K562 (cell line): ENCODE results near the gene BHLHE40. TPM values are rescaled to one million over a fixed set of nuclear protein-coding genes. Genes with fewer than 3 reads are reported as not detected.

Experiments
- ATAC-seq: fragments of 200-7000 bp; cut with Tn5 transposase; 3 replicates; pipeline ENCODE4 v1.9.1; 2020; ENCODE audit warnings: moderate library complexity
- BruUV-seq: library from RNA; stranded (reverse); fragments of 400-500 nt; replicated peaks from 2 replicates; lab custom pipeline; 2021; lab: Mats Ljungman, UMichigan
- CTCF ChIA-PET: fragments of 300-600 bp; formaldehyde crosslinking; extraction: SDS; loops from one replicate; lab custom pipeline; 2021; ENCODE audit warnings: low intra/inter-chr PET ratio; lab: Yijun Ruan, JAX
- POLR2A ChIA-PET: fragments of 300-600, 350-650 bp; sonication (Branson Sonifier 250); formaldehyde crosslinking; extraction: SDS; loops from one replicate; lab custom pipeline; 2021; ENCODE audit warnings: antibody characterized with exemption, inconsistent platforms; lab: Yijun Ruan, JAX
- DNase-seq, 4 experiments: peaks; one replicate each; pipeline versions ENCODE4 v3.0.0 to v3.0.0-alpha.2; 2011 to 2018; ENCODE audit warnings: low spot score in 3 of 4, mixed read lengths in 3 of 4; ENCODE audit errors: extremely low read depth in 1 of 4
- FAIRE-seq: peaks from 2 replicates; lab custom pipeline; 2011; peaks lifted over from hg19 to GRCh38; lab: Jason Lieb, UNC
- H2AFZ ChIP-seq: 2 replicates; pipeline ENCODE4 v1.6.0; 2011; ENCODE audit warnings: low read depth, low read length, control low read depth, inconsistent platforms
- H3K27ac ChIP-seq: fragments of 200-600 bp; 3 replicates; pipeline ENCODE4 v1.8.0; 2011; ENCODE audit warnings: low read depth, mild to moderate bottlenecking, control low read depth, inconsistent platforms, low read length, moderate library complexity, mixed read lengths; ENCODE audit errors: extremely low read depth
- H3K27me3 ChIP-seq, 2 experiments: fragments of 300-600 bp in 1 of 2; 2 replicates in 1 of 2; 3 replicates in 1 of 2; pipeline versions ENCODE4 v1.6.0 to v1.8.0; 2011; ENCODE audit warnings: inconsistent platforms in 2 of 2, low read length in 2 of 2, mild to moderate bottlenecking in 1 of 2, mixed read lengths in 1 of 2, moderate library complexity in 1 of 2; ENCODE audit not compliant: control insufficient read depth in 2 of 2, insufficient read depth in 2 of 2
- H3K36me3 ChIP-seq: fragments of 300-600 bp; 3 replicates; pipeline ENCODE4 v1.8.0; 2011; ENCODE audit warnings: mild to moderate bottlenecking, low read length, inconsistent platforms; ENCODE audit not compliant: control insufficient read depth, insufficient read depth
- H3K4me1 ChIP-seq, 2 experiments: fragments of 200-600 bp in 1 of 2; replicated peaks in 1 of 2; 2 replicates in 1 of 2; 3 replicates in 1 of 2; pipeline versions ENCODE4 v1.5.1 to v1.8.0; 2011; ENCODE audit warnings: inconsistent platforms in 2 of 2, low read length in 2 of 2, mild to moderate bottlenecking in 1 of 2, mixed read lengths in 1 of 2, moderate library complexity in 1 of 2; ENCODE audit not compliant: control insufficient read depth in 2 of 2, insufficient read depth in 2 of 2
- H3K4me2 ChIP-seq: 2 replicates; pipeline ENCODE4 v1.6.1; 2011; ENCODE audit warnings: low read length, control low read depth, inconsistent platforms, mixed read lengths; ENCODE audit not compliant: insufficient read depth
- H3K4me3 ChIP-seq: fragments of 200-600 bp; sonication (generic), shearing (Covaris generic); 2 replicates; pipeline ENCODE4 v1.5.1; 2016; ENCODE audit warnings: control low read depth, inconsistent platforms
- H3K79me2 ChIP-seq: fragments of 200-600 bp; 3 replicates; pipeline ENCODE4 v1.8.0; 2011; ENCODE audit warnings: low read length, inconsistent platforms; ENCODE audit not compliant: control insufficient read depth, insufficient read depth
- H3K9ac ChIP-seq, 2 experiments: 2 replicates each; pipeline versions ENCODE4 v1.6.0 to v1.6.1; 2011; ENCODE audit warnings: low read depth in 2 of 2, low read length in 2 of 2, control low read depth in 1 of 2, inconsistent platforms in 1 of 2, mild to moderate bottlenecking in 1 of 2, mixed read lengths in 1 of 2; ENCODE audit not compliant: insufficient read depth in 1 of 2
- H3K9me1 ChIP-seq: one replicate; pipeline ENCODE4 v1.6.0; 2011; ENCODE audit warnings: inconsistent platforms, mild to moderate bottlenecking, low read length, moderate library complexity; ENCODE audit not compliant: control insufficient read depth, insufficient read depth
- H3K9me3 ChIP-seq: replicated peaks from 2 replicates; pipeline ENCODE4 v1.5.1; 2011; ENCODE audit warnings: low read depth, low read length, inconsistent platforms; ENCODE audit not compliant: control insufficient read depth, insufficient read depth
- H4K20me1 ChIP-seq: replicated peaks from 2 replicates; pipeline ENCODE4 v1.6.1; 2011; ENCODE audit warnings: low read length, inconsistent platforms, mixed read lengths; ENCODE audit not compliant: control insufficient read depth, insufficient read depth
- MCM7 ChIP-seq, 2 experiments: fragments of 450-650 bp; IDR thresholded peaks; 2 replicates each; pipeline ENCODE4 v1.6.1; 2016 to 2018
- MGA ChIP-seq: fragments of 450-650 bp; IDR thresholded peaks from 2 replicates; pipeline ENCODE4 v1.6.1; 2016; ENCODE audit warnings: mild to moderate bottlenecking, moderate library complexity
- NUFIP1 ChIP-seq: fragments of 450-650 bp; IDR thresholded peaks from 2 replicates; pipeline ENCODE4 v1.6.1; 2018; ENCODE audit not compliant: partially characterized antibody
- RFX1 ChIP-seq: fragments of 450-650 bp; IDR thresholded peaks from 2 replicates; pipeline ENCODE4 v1.6.1; 2016; ENCODE audit warnings: mild to moderate bottlenecking, moderate library complexity
- TFAM ChIP-seq: fragments of 250-450 bp; sonication (Bioruptor Pico); conservative IDR thresholded peaks from 2 replicates; pipeline ENCODE4 v1.5.0; 2021; ENCODE audit warnings: mild to moderate bottlenecking, moderate library complexity
- ZC3H11A ChIP-seq: IDR thresholded peaks from 2 replicates; pipeline ENCODE4 v1.6.1; 2012; ENCODE audit warnings: low read depth, low read length, improper control_type of control experiment
- ZFP1 ChIP-seq: fragments of 450-650 bp; formaldehyde crosslinking; IDR thresholded peaks from 2 replicates; pipeline ENCODE4 v1.4.0; 2020; ENCODE audit warnings: mild to moderate bottlenecking, mixed read lengths
- WGBS: fragments of 100-300 bp; shearing (Covaris generic); methylation state at CpG from one replicate; pipeline ENCODE4 v1.1.6; 2016; ENCODE audit warnings: low coverage, mixed read lengths; ENCODE audit not compliant: insufficient coverage; ENCODE audit errors: missing lambda C conversion rate; 5-methylcytosine and 5-hydroxymethylcytosine counted together
- in situ Hi-C: fragments of 300-500 bp; cut with MboI; formaldehyde crosslinking; loops from 4 replicates; pipeline ENCODE4 v1.15.0; 2018; ENCODE audit warnings: inconsistent platforms, mixed read lengths
- intact Hi-C: fragments of 100-400 bp; cut with micrococcal nuclease; formaldehyde crosslinking; loops from 2 replicates; pipeline ENCODE4 v1.14.2; 2022
- polyA plus RNA-seq, 8 experiments: library from polyadenylated mRNA; depleted of rRNA in 4 of 8; stranded (reverse) in 5 of 8; unstranded in 3 of 8; fragments of >200 nt; fragmentation: Nextera tagmentation in 2 of 8; fragmentation: Illumina TruSeq in 1 of 8; extraction: Ambion mirVana in 2 of 8; extraction: Trizol in 1 of 8; gene quantifications; 2 replicates each; pipeline versions ENCODE4 v1.2.1 to v1.2.3, GENCODE V29; 2011 to 2014; ENCODE audit warnings: inconsistent platforms in 1 of 8, missing spikeins in 1 of 8
- total RNA-seq, 7 experiments: library from RNA; depleted of rRNA in 6 of 7; stranded (reverse); fragments of >200 nt in 6 of 7; fragmentation: Illumina TruSeq in 2 of 7; extraction: Trizol in 2 of 7; gene quantifications; 2 replicates each; pipeline versions ENCODE4 v1.2.1 to v1.2.3, GENCODE V29; 2011 to 2021; ENCODE audit warnings: low replicate concordance in 1 of 7

Gene BHLHE40
- total and polyA plus RNA-seq, 9 of the 15 experiments (the other 6 are each of a cell fraction or from before 2014, with no cell fraction given): 12.0 to 83.9 (median 31.4) TPM

GRCh38 chr3:4947028-4947427 is 32.2 kb upstream of the BHLHE40 start:
- H4K20me1 ChIP-seq: no peaks in the 10 kb centered on the region
- H3K9ac ChIP-seq: no peak overlapping the region
- FAIRE-seq: no peak
- H3K9me3 ChIP-seq: no peaks in the 10 kb centered on the region
- H3K27ac ChIP-seq: no peak overlapping the region
- no peak for TF ChIP-seq ZFP1 (CRISPR knock-in tag)
- no peak for TF ChIP-seq NUFIP1
- no peak for TF ChIP-seq MGA
- TF ChIP-seq ZC3H11A: peak; percentile 91; the same call in 1 of the 2 replicates
- TF ChIP-seq TFAM (CRISPR knock-in tag): no peak
- TF ChIP-seq MCM7 (IDR thresholded peaks at IDR 0.05): no peak
- no peak for TF ChIP-seq RFX1
- no peaks in the 10 kb centered on the region for H3K9me1 ChIP-seq
- intact Hi-C loops (no loop called here), in situ Hi-C loops (no loop called here)
- H2AFZ ChIP-seq: no peak overlapping the region
- H3K4me2 ChIP-seq: no peak overlapping the region
- ATAC-seq: no peak
- H3K36me3 ChIP-seq: no peaks in the 10 kb centered on the region
- no peak overlapping the region for H3K4me3 ChIP-seq
- H3K4me1 ChIP-seq: no peaks in the 10 kb centered on the region
- 76% methylated on average over 5 of the region's 5 CpGs for WGBS
- CTCF ChIA-PET: no interaction called here
- no TSS peak for BruUV-seq
- no peaks in the 10 kb centered on the region for H3K27me3 ChIP-seq
- POLR2A ChIA-PET: interaction anchor here (0.9 to 1.4 kb wide), 3 partner anchors 9 to 29 kb away, joined by 3 to 5 read pairs (median 4); no protein-coding TSS in a partner anchor
- H3K79me2 ChIP-seq: no peaks in the 10 kb centered on the region
- DNase-seq: no peak
